ENCODE data around the gene RNF152.
"Not testable (repeated sequence)": the region's sequence is repeated elsewhere in the genome, so short reads cannot be mapped to it uniquely, and the experiment has no call there.

The RNF152 gene

DNA sequence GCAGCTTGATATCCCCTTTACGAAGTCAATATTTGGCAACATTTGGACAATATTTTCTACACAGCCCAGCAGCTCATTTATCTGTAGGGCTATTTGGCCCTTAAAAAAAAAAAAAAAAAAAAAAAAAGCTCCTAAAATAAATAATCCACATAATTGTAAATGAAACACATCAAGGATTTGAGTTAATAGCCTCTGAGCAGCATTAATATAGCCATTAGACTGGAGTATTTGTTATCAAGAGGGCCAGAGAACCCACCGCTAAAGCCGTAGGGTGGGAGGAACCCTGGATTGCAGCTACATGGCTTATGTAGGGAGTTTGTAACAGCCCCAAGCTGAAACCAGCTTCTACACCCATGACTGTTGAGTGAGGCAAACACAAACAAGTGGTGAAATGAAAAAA is 84.5 kb downstream of the RNF152 start:
- H3K36me3 ChIP-seq (replicated peaks): no peaks in the 10 kb centered on the region
- TF ChIP-seq, protein P1, sequence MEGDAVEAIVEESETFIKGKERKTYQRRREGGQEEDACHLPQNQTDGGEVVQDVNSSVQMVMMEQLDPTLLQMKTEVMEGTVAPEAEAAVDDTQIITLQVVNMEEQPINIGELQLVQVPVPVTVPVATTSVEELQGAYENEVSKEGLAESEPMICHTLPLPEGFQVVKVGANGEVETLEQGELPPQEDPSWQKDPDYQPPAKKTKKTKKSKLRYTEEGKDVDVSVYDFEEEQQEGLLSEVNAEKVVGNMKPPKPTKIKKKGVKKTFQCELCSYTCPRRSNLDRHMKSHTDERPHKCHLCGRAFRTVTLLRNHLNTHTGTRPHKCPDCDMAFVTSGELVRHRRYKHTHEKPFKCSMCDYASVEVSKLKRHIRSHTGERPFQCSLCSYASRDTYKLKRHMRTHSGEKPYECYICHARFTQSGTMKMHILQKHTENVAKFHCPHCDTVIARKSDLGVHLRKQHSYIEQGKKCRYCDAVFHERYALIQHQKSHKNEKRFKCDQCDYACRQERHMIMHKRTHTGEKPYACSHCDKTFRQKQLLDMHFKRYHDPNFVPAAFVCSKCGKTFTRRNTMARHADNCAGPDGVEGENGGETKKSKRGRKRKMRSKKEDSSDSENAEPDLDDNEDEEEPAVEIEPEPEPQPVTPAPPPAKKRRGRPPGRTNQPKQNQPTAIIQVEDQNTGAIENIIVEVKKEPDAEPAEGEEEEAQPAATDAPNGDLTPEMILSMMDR (IDR thresholded peaks at IDR 0.05; ENCODE audit: low read depth, low read length, missing control alignments): no peak
- no peak overlapping the region for H3K27ac ChIP-seq
- H3K27me3 ChIP-seq (replicated peaks): no peaks in the 10 kb centered on the region
- no peak overlapping the region for H3K4me3 ChIP-seq (ENCODE audit: low read depth, low read length)
- in situ Hi-C loops (cut with HindIII; ENCODE audit: low pct_ligation_motif_present, low sequenced_read_pairs): no loop called here
- DNase-seq: no peak

DNA sequence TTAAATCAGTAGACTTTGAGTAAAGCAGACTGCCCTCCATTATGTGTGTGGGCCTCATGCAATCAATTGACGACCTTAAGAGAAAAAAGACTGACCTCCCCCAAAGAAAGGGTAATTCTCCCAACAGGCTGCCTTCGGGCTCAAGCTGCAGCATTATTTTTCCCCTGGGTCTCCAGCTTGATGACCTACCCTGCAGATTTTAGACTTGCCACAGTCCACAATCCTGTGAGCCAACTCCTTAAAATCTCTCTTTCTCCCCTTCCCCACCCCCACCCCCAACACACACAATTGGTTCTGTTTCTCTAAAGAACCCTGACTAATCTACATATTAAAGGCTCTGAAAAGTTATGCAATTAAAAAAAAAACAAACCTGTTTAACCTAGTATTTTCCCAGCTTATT is 89.4 kb downstream of the RNF152 start:
- no peaks in the 10 kb centered on the region for H3K36me3 ChIP-seq (replicated peaks)
- in situ Hi-C loops (cut with HindIII; ENCODE audit: low pct_ligation_motif_present, low sequenced_read_pairs): no loop called here
- TF ChIP-seq, protein P1 (IDR thresholded peaks at IDR 0.05; ENCODE audit: low read depth, low read length, missing control alignments): no peak
- H3K27ac ChIP-seq: no peak overlapping the region
- H3K4me3 ChIP-seq (ENCODE audit: low read depth, low read length): no peak overlapping the region
- no peak for DNase-seq
- no peaks in the 10 kb centered on the region for H3K27me3 ChIP-seq (replicated peaks)

DNA sequence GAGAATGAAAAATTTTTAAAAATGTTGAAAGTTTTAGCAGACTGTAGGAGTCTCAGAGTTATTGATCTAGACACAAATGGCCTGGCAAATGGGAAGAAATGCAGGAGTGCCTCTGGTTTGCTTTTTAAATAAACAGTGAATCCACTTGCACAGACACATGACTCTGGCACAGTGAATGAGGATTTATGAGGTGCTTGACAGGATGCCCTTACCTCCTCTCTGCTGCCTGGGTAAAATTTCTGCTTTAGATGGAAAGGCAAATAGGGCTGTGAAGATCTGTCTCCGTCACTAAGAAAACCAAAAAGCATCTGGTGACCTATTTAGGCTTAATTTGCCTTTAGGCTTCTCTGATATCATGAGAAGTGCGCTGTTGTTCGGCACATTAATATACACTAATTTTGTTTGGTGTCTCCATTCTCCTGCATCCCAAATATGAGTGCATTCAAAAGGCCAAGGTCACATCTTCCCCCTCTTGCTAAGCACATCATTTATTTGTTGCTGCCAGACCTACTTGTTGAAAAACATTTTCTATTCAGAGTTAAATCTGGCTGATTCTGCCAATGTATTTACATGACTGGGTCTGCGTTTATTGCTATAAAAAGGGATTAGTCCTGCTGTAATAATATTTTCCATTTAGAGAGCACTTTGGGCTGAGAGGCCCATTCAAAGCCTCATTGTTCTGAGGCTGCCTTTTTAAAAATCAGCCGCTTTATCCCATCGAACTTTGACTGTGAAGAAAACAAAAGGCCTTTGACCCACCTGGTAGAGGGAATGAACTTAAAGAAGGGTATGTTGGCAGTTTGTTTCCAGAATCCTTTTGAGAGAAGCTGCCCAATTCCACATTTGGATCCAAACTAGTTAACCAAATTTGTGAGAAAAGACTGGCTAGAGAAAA is 94.9 kb downstream of the RNF152 start:
- H3K4me3 ChIP-seq (ENCODE audit: low read depth, low read length): no peak overlapping the region
- H3K27me3 ChIP-seq (replicated peaks): no peaks in the 10 kb centered on the region
- TF ChIP-seq, protein P1 (IDR thresholded peaks at IDR 0.05; ENCODE audit: low read depth, low read length, missing control alignments): no peak
- no peak overlapping the region for H3K27ac ChIP-seq
- in situ Hi-C loops (cut with HindIII; ENCODE audit: low pct_ligation_motif_present, low sequenced_read_pairs): no loop called here
- no peak for DNase-seq
- H3K36me3 ChIP-seq (replicated peaks): no peaks in the 10 kb centered on the region

DNA sequence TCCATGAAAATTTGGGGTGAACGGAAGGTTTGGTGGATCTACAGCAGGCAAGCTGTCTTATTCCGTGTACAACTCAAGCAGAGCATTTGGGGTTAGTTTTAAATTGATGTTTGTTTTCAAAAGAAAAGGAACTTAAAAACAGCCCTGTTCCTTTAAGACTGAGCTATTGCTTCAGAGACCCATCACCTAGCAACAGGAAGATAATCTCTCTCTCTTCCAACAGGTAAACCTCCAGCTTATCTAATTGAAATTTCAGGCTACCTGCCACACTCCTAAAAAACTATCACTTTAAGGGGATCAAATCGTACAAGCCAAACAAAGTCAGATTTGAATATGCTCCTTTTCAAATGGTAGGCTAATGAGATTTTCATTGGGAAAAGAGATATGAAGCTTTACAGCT is 101.8 kb downstream of the RNF152 start:
- H3K4me3 ChIP-seq (ENCODE audit: low read depth, low read length): no peak overlapping the region
- no peaks in the 10 kb centered on the region for H3K36me3 ChIP-seq (replicated peaks)
- H3K27ac ChIP-seq: no peak overlapping the region
- TF ChIP-seq, protein P1 (IDR thresholded peaks at IDR 0.05; ENCODE audit: low read depth, low read length, missing control alignments): no peak
- no peaks in the 10 kb centered on the region for H3K27me3 ChIP-seq (replicated peaks)
- DNase-seq: no peak
- in situ Hi-C loops (cut with HindIII; ENCODE audit: low pct_ligation_motif_present, low sequenced_read_pairs): no loop called here

DNA sequence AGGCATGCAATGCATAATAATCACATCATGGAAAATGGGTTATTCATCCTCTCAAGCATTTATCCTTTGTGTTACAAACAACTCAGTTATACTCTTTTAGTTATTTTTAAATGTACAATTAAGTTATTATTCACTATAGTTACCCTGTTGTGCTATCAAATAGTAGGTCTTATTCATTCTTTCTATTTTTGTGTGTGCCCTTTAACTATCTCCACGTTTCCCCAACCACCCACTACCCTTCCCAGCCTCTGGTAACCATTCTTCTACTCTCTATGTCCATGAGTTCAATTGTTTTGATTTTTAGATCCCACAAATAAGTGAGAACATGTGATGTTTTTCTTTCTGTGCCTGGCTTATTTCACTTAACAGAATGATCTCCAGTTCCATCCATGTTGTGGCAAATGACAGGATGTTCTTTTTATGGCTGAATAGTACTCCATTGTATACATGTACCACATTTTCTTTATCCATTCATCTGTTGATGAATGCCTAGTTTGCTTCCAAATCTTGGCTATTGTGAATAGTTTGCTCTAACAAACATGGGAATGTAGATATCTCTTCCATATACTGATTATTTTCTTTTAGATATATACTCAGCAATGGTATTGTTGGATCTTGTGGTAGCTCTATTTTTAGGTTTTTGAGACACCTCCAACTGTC is 105.7 kb downstream of the RNF152 start:
- H3K4me3 ChIP-seq (ENCODE audit: low read depth, low read length); in situ Hi-C loops (cut with HindIII; ENCODE audit: low pct_ligation_motif_present, low sequenced_read_pairs); H3K27ac ChIP-seq; DNase-seq; H3K27me3 ChIP-seq (replicated peaks); H3K36me3 ChIP-seq (replicated peaks): not testable (repeated sequence)

DNA sequence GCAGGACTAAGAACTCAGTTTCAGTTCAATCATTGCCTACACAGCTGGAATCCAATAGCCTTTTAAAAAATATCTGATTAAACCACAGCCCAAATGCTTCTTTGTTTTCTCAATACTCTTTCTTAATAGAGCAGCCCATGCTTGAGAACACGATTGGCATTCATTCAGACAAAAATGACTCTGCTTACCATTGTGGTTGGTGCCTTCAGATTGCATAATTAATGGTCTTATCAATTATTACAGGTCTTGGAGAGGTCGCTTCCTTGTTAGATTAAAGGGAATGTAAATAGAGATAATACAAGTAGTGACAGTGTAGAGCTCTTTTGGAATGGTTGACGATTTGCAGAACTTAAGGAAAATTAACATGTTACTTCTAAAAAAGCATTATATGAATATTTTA is 107.2 kb downstream of the RNF152 start:
- H3K4me3 ChIP-seq (ENCODE audit: low read depth, low read length): no peak overlapping the region
- DNase-seq: no peak
- no peaks in the 10 kb centered on the region for H3K36me3 ChIP-seq (replicated peaks)
- H3K27me3 ChIP-seq (replicated peaks): no peaks in the 10 kb centered on the region
- TF ChIP-seq, protein P1 (IDR thresholded peaks at IDR 0.05; ENCODE audit: low read depth, low read length, missing control alignments): no peak
- no peak overlapping the region for H3K27ac ChIP-seq
- in situ Hi-C loops (cut with HindIII; ENCODE audit: low pct_ligation_motif_present, low sequenced_read_pairs): no loop called here
